Posterior cingulate gyrus (tissue), 11 donors: ENCODE measurements around the gene RANBP1.
"Not testable (repeated sequence)": the region's sequence is repeated elsewhere in the genome, so short reads cannot be mapped to it uniquely, and the experiment has no call there.

Experiments
- DNase-seq, 10 donors: peaks; one replicate each; pipeline versions ENCODE4 v3.0.0 to v3.0.0-alpha.2; 2020 to 2021; ENCODE audit warnings: mixed read lengths in 3 of 10
- intact Hi-C: fragments of 100-400 bp; cut with DNase I; formaldehyde crosslinking; loops from one replicate; pipeline ENCODE4 v1.15.1; 2023

RANBP1 gene

GRCh38 chr22:20159076-20159475, 43.2 kb downstream of the RANBP1 start:
- intact Hi-C loops = no loop called here
- DNase-seq = no peak

- DNase-seq, intact Hi-C loops: not testable (repeated sequence)
Observed at GRCh38 chr22:20159531-20159930, 43.6 kb downstream of the RANBP1 start.

- intact Hi-C loops = no loop called here
- no peak for DNase-seq
Observed at GRCh38 chr22:20160041-20160440, 44.1 kb downstream of the RANBP1 start.

GRCh38 chr22:20164863-20165262, 49.0 kb downstream of the RANBP1 start:
- DNase-seq = no peak
- intact Hi-C loops = no loop called here

GRCh38 chr22:20165421-20165820, 49.5 kb downstream of the RANBP1 start:
- DNase-seq = no peak
- intact Hi-C loops = no loop called here

GRCh38 chr22:20165913-20166312, 50.0 kb downstream of the RANBP1 start:
- intact Hi-C loops = no loop called here
- DNase-seq = no peak

- intact Hi-C loops = no loop called here
- DNase-seq = no peak
Observed at GRCh38 chr22:20166703-20167102, 50.8 kb downstream of the RANBP1 start.

- DNase-seq = no peak
- intact Hi-C loops = no loop called here
Observed at GRCh38 chr22:20167643-20168322, 51.9 kb downstream of the RANBP1 start.

GRCh38 chr22:20169253-20169822, 53.4 kb downstream of the RANBP1 start:
- no peak for DNase-seq
- intact Hi-C loops = no loop called here

GRCh38 chr22:20170170-20170569, 54.3 kb downstream of the RANBP1 start:
- intact Hi-C loops = no loop called here
- no peak for DNase-seq

- DNase-seq = no peak
- intact Hi-C loops = no loop called here
Observed at GRCh38 chr22:20171288-20172140, 55.6 kb downstream of the RANBP1 start.

- intact Hi-C loops = no loop called here
Observed at GRCh38 chr22:20172141-20172613, 56.3 kb downstream of the RANBP1 start.

GRCh38 chr22:20173246-20173645, 57.3 kb downstream of the RANBP1 start:
- DNase-seq = no peak
- intact Hi-C loops = no loop called here

More at GRCh38 chr22:20172141-20172613, 56.3 kb downstream of the RANBP1 start:
- no peak for DNase-seq

- intact Hi-C loops = no loop called here
- no peak for DNase-seq
Observed at GRCh38 chr22:20173772-20174171, 57.9 kb downstream of the RANBP1 start.

- DNase-seq = no peak
- intact Hi-C loops = no loop called here
Observed at GRCh38 chr22:20174785-20175596, 59.1 kb downstream of the RANBP1 start.

- no peak for DNase-seq
- intact Hi-C loops = no loop called here
Observed at GRCh38 chr22:20175597-20175900, 59.6 kb downstream of the RANBP1 start.

- DNase-seq = no peak
- intact Hi-C loops = no loop called here
Observed at GRCh38 chr22:20176421-20177085, 60.6 kb downstream of the RANBP1 start.
